ENCODE data around the gene SPRED1.

Gene SPRED1

DNA sequence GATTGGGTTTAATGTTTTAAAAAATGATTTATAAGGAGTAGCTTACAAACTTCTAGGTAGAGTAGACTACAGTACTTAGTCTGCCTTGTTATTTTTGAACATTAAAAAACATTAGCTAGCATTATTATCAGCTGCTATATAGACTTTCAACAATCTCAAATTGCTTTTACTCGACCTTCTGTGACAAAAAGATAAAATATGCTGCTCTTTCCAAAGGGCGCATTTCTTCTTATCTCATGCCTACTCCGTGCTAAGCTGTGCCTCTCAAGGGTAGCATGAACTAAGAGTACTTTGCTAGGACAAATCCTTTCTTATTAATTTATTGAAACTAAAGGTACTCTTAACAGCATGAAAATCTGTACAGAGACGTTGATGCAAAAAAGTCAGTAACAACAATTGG is 71.3 kb downstream of the SPRED1 start:
- H3K36me3 ChIP-seq (ENCODE audit: control insufficient read depth in 2 of 2, insufficient read depth in 1 of 2, low read length in 2 of 2), result peaks cover 0 to 8% of the 10 kb centered on the region in 2 experiments; a peak in 1 of 3 replicates
- H3K4me1 ChIP-seq (ENCODE audit: control insufficient read depth, insufficient read depth, low read length), result no peaks in the 10 kb centered on the region
- CTCF ChIA-PET, result no interaction called here
- H3K4me3 ChIP-seq (ENCODE audit: low read depth, low read length), result no peak overlapping the region
- no peak overlapping the region for H3K27ac ChIP-seq (ENCODE audit: extremely low read depth, low read depth, low read length)
- H3K9me3 ChIP-seq (ENCODE audit: control insufficient read depth, insufficient read depth, low read depth, low read length), result no peaks in the 10 kb centered on the region
- POLR2A ChIA-PET, result no interaction called here
- TF ChIP-seq ZSCAN30 (tag by site-specific recombination; IDR thresholded peaks at IDR 0.05), result no peak
- TF ChIP-seq MZF1 (tag by site-specific recombination; IDR thresholded peaks at IDR 0.05; ENCODE audit: borderline replicate concordance), result no peak
- TF ChIP-seq BCL11B (tag by site-specific recombination; IDR thresholded peaks at IDR 0.05; ENCODE audit: low read depth), result no peak
- TF ChIP-seq, protein P1, sequence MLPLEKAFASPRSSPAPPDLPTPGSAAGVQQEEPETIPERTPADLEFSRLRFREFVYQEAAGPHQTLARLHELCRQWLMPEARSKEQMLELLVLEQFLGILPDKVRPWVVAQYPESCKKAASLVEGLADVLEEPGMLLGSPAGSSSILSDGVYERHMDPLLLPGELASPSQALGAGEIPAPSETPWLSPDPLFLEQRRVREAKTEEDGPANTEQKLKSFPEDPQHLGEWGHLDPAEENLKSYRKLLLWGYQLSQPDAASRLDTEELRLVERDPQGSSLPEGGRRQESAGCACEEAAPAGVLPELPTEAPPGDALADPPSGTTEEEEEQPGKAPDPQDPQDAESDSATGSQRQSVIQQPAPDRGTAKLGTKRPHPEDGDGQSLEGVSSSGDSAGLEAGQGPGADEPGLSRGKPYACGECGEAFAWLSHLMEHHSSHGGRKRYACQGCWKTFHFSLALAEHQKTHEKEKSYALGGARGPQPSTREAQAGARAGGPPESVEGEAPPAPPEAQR (tag by site-specific recombination; IDR thresholded peaks at IDR 0.05), result no peak
- no peak for TF ChIP-seq ZNF26 (tag by site-specific recombination; IDR thresholded peaks at IDR 0.05)
- TF ChIP-seq ZNF423 (tag by site-specific recombination; IDR thresholded peaks at IDR 0.05), result no peak
- no peak for TF ChIP-seq ZNF654 (tag by site-specific recombination; IDR thresholded peaks at IDR 0.05; ENCODE audit: low read depth)
- no peak for TF ChIP-seq ZNF549 (tag by site-specific recombination; IDR thresholded peaks at IDR 0.05)
- no peak for TF ChIP-seq TCF7L2 (IDR thresholded peaks at IDR 0.05; ENCODE audit: borderline replicate concordance, low read depth, low read length)
- no peak for TF ChIP-seq ZNF830 (tag by site-specific recombination; IDR thresholded peaks at IDR 0.05; ENCODE audit: low read depth)
- TF ChIP-seq ZNF623 (tag by site-specific recombination; IDR thresholded peaks at IDR 0.05), result no peak
- TF ChIP-seq ZNF266 (tag by site-specific recombination; IDR thresholded peaks at IDR 0.05; ENCODE audit: low read depth), result no peak
- no peak for TF ChIP-seq OVOL3 (tag by site-specific recombination; IDR thresholded peaks at IDR 0.05)
- TF ChIP-seq PRDM1 (tag by site-specific recombination; IDR thresholded peaks at IDR 0.05), result no peak
- TF ChIP-seq ZBTB7A (tag by site-specific recombination; IDR thresholded peaks at IDR 0.05; ENCODE audit: low read depth), result no peak
- no peak for TF ChIP-seq ZFP69B (tag by site-specific recombination; IDR thresholded peaks at IDR 0.05)

- H3K9me3 ChIP-seq (ENCODE audit: control insufficient read depth, insufficient read depth, low read depth, low read length), result no peaks in the 10 kb centered on the region
- H3K36me3 ChIP-seq (ENCODE audit: control insufficient read depth in 2 of 2, insufficient read depth in 1 of 2, low read length in 2 of 2), result peaks cover 0 to 8% of the 10 kb centered on the region in 2 experiments; a peak in 1 of 3 replicates
Measured at GRCh38 chr15:38324939-38325647, 72.5 kb downstream of the SPRED1 start.

More at GRCh38 chr15:38324939-38325647, 72.5 kb downstream of the SPRED1 start:
- H3K4me3 ChIP-seq (ENCODE audit: low read depth, low read length), result no peak overlapping the region
- TF ChIP-seq ZNF274 (IDR thresholded peaks at IDR 0.05; ENCODE audit: low read length) (no peak), ZNF274 (tag by site-specific recombination; IDR thresholded peaks at IDR 0.05; ENCODE audit: borderline replicate concordance) (no peak), ZNF837 (tag by site-specific recombination; IDR thresholded peaks at IDR 0.05) (no peak), ZXDB (tag by site-specific recombination; IDR thresholded peaks at IDR 0.05) (no peak), ZBTB49 (tag by site-specific recombination; IDR thresholded peaks at IDR 0.05; ENCODE audit: low read depth) (no peak), OVOL3 (tag by site-specific recombination; IDR thresholded peaks at IDR 0.05) (no peak), ZNF510 (tag by site-specific recombination; IDR thresholded peaks at IDR 0.05; ENCODE audit: insufficient replicate concordance) (no peak), RBAK (tag by site-specific recombination; IDR thresholded peaks at IDR 0.05) (no peak), ZNF26 (tag by site-specific recombination; IDR thresholded peaks at IDR 0.05) (no peak), ZNF341 (tag by site-specific recombination; IDR thresholded peaks at IDR 0.05; ENCODE audit: low read depth) (no peak), ZNF560 (tag by site-specific recombination; IDR thresholded peaks at IDR 0.05; ENCODE audit: borderline replicate concordance) (no peak), ZNF585B (tag by site-specific recombination; IDR thresholded peaks at IDR 0.05) (no peak)
- ChIA-PET POLR2A (no interaction called here), CTCF (interaction anchor here (0.7 kb wide), 1 partner anchor 17 kb away, joined by 3 read pairs; no protein-coding TSS in a partner anchor)
- no peaks in the 10 kb centered on the region for H3K4me1 ChIP-seq (ENCODE audit: control insufficient read depth, insufficient read depth, low read length)
- no peak overlapping the region for H3K27ac ChIP-seq (ENCODE audit: extremely low read depth, low read depth, low read length)
